Urinary bladder (tissue), 4 donors: ENCODE measurements around the gene HIPK3. TPM values are rescaled to one million over a fixed set of nuclear protein-coding genes. Genes with fewer than 3 reads are reported as not detected.

Source experiments
- DNase-seq: peaks from one replicate; pipeline ENCODE4 v3.0.0-alpha.2; 2015; ENCODE audit errors: extremely low spot score
- H3K27ac ChIP-seq: one replicate; pipeline ENCODE4 v1.5.1; 2013; ENCODE audit warnings: low read depth, mild to moderate bottlenecking, moderate library complexity
- H3K36me3 ChIP-seq: one replicate; pipeline ENCODE4 v1.6.1; 2013; ENCODE audit warnings: mild to moderate bottlenecking, moderate library complexity; ENCODE audit not compliant: insufficient read depth
- H3K4me1 ChIP-seq: one replicate; pipeline ENCODE4 v1.6.1; 2013; ENCODE audit warnings: mild to moderate bottlenecking, moderate library complexity; ENCODE audit not compliant: insufficient read depth
- H3K4me3 ChIP-seq: one replicate; pipeline ENCODE4 v1.5.1; 2013; ENCODE audit warnings: low read depth, low read length
- WGBS: extraction: QIAGEN DNeasy Blood & Tissue Kit; methylation state at CpG from one replicate; pipeline ENCODE4 v1.1.7; 2013; 5-methylcytosine and 5-hydroxymethylcytosine counted together
- polyA plus RNA-seq: library from polyadenylated mRNA; stranded (reverse); fragments of 200-250 nt; gene quantifications from one replicate; pipeline ENCODE4 v1.2.3, GENCODE V29; 2013
- total RNA-seq: library from RNA; depleted of rRNA; stranded (reverse); fragments of >200 nt; gene quantifications from one replicate; pipeline ENCODE4 v1.2.3, GENCODE V29; 2014
- donor health status: healthy with polysubstance abuse.
- donor health status: healthy.

The HIPK3 gene
- total and polyA plus RNA-seq, 2 donors: 44.0 to 242 TPM

- Histone ChIP-seq H3K4me1 (no peaks in the 10 kb centered on the region), H3K4me3 (no peak overlapping the region), H3K36me3 (no peaks in the 10 kb centered on the region), H3K27ac (no peak overlapping the region)
- no peak for DNase-seq
- 71% methylated on average over 6 of the region's 6 CpGs for WGBS
Observed at GRCh38 chr11:33373636-33374035, 116.5 kb downstream of the HIPK3 start.

- no peak for DNase-seq
- WGBS: 80% methylated on average over 11 of the region's 11 CpGs
- no peaks in the 10 kb centered on the region for H3K36me3 ChIP-seq
- H3K4me3 ChIP-seq: no peak overlapping the region
- no peak overlapping the region for H3K27ac ChIP-seq
- no peaks in the 10 kb centered on the region for H3K4me1 ChIP-seq
Observed at GRCh38 chr11:33375236-33375635, 118.1 kb downstream of the HIPK3 start.

GRCh38 chr11:33375688-33376311 is 118.6 kb downstream of the HIPK3 start, which contains the start of gene KIAA1549L:
KIAA1549L (plus strand) TSS chr11:33376108.
- 1% methylated on average over 70 of the region's 70 CpGs for WGBS
- peak within 1 kb of the TSS; percentile 53 for H3K4me3 ChIP-seq

GRCh38 chr11:33376331-33377310 is 119.4 kb downstream of the HIPK3 start:
- H3K4me1 ChIP-seq: no peaks in the 10 kb centered on the region
- WGBS: 3% methylated on average over 106 of the region's 106 CpGs
- no peak overlapping the region for H3K27ac ChIP-seq
- H3K36me3 ChIP-seq: no peaks in the 10 kb centered on the region
- H3K4me3 ChIP-seq: peak overlapping the region; percentile 53
- no peak for DNase-seq

More at GRCh38 chr11:33375688-33376311, 118.6 kb downstream of the HIPK3 start, which contains the start of gene KIAA1549L:
- no peaks in the 10 kb centered on the region for H3K4me1 ChIP-seq
- no peak within 1 kb of the TSS for H3K27ac ChIP-seq
- no peak for DNase-seq
- H3K36me3 ChIP-seq: no peaks in the 10 kb centered on the region

- DNase-seq: no peak
- Histone ChIP-seq H3K4me1 (no peaks in the 10 kb centered on the region), H3K27ac (no peak overlapping the region), H3K4me3 (no peak overlapping the region), H3K36me3 (no peaks in the 10 kb centered on the region)
- WGBS: 51% methylated on average over 10 of the region's 10 CpGs
Observed at GRCh38 chr11:33377412-33378370, 120.5 kb downstream of the HIPK3 start.

GRCh38 chr11:33379947-33380346 is 122.8 kb downstream of the HIPK3 start:
- H3K36me3 ChIP-seq: no peaks in the 10 kb centered on the region
- 73% methylated on average over 3 of the region's 3 CpGs for WGBS
- no peak for DNase-seq

GRCh38 chr11:33383075-33383919 is 126.1 kb downstream of the HIPK3 start:
- Histone ChIP-seq H3K4me3 (no peak overlapping the region), H3K36me3 (no peaks in the 10 kb centered on the region), H3K4me1 (no peaks in the 10 kb centered on the region), H3K27ac (no peak overlapping the region)
- no peak for DNase-seq
- 70% methylated on average over 8 of the region's 8 CpGs for WGBS

More at GRCh38 chr11:33379947-33380346, 122.8 kb downstream of the HIPK3 start:
- H3K4me1 ChIP-seq: no peaks in the 10 kb centered on the region
- no peak overlapping the region for H3K4me3 ChIP-seq
- H3K27ac ChIP-seq: no peak overlapping the region

GRCh38 chr11:33383920-33384209 is 126.7 kb downstream of the HIPK3 start:
- no peak overlapping the region for H3K27ac ChIP-seq
- no peaks in the 10 kb centered on the region for H3K4me1 ChIP-seq
- 88% methylated on average over 1 of the region's 1 CpG for WGBS
- no peaks in the 10 kb centered on the region for H3K36me3 ChIP-seq
- no peak for DNase-seq
- no peak overlapping the region for H3K4me3 ChIP-seq

- no peaks in the 10 kb centered on the region for H3K4me1 ChIP-seq
- no peaks in the 10 kb centered on the region for H3K36me3 ChIP-seq
- no peak overlapping the region for H3K4me3 ChIP-seq
- no peak for DNase-seq
- H3K27ac ChIP-seq: no peak overlapping the region
- WGBS: 80% methylated on average over 2 of the region's 2 CpGs
Observed at GRCh38 chr11:33384220-33384619, 127.0 kb downstream of the HIPK3 start.

GRCh38 chr11:33387581-33387980 is 130.4 kb downstream of the HIPK3 start:
- DNase-seq: no peak
- Histone ChIP-seq H3K27ac (no peak overlapping the region), H3K4me3 (no peak overlapping the region), H3K4me1 (no peaks in the 10 kb centered on the region), H3K36me3 (no peaks in the 10 kb centered on the region)
- WGBS: 39% methylated on average over 3 of the region's 3 CpGs

- Histone ChIP-seq H3K4me3 (no peak overlapping the region), H3K4me1 (no peaks in the 10 kb centered on the region), H3K36me3 (no peaks in the 10 kb centered on the region), H3K27ac (no peak overlapping the region)
- 81% methylated on average over 5 of the region's 5 CpGs for whole genome bisulfite sequencing
- DNase-seq: no peak
Observed at GRCh38 chr11:33387996-33388395, 130.8 kb downstream of the HIPK3 start.

GRCh38 chr11:33388793-33389525 is 131.8 kb downstream of the HIPK3 start:
- no peak for DNase-seq
- 76% methylated on average over 7 of the region's 7 CpGs for WGBS
- no peaks in the 10 kb centered on the region for H3K36me3 ChIP-seq
- no peaks in the 10 kb centered on the region for H3K4me1 ChIP-seq
- H3K4me3 ChIP-seq: no peak overlapping the region
- no peak overlapping the region for H3K27ac ChIP-seq
